Measurements from ENCODE around the gene NR2C2.

The NR2C2 gene

DNA sequence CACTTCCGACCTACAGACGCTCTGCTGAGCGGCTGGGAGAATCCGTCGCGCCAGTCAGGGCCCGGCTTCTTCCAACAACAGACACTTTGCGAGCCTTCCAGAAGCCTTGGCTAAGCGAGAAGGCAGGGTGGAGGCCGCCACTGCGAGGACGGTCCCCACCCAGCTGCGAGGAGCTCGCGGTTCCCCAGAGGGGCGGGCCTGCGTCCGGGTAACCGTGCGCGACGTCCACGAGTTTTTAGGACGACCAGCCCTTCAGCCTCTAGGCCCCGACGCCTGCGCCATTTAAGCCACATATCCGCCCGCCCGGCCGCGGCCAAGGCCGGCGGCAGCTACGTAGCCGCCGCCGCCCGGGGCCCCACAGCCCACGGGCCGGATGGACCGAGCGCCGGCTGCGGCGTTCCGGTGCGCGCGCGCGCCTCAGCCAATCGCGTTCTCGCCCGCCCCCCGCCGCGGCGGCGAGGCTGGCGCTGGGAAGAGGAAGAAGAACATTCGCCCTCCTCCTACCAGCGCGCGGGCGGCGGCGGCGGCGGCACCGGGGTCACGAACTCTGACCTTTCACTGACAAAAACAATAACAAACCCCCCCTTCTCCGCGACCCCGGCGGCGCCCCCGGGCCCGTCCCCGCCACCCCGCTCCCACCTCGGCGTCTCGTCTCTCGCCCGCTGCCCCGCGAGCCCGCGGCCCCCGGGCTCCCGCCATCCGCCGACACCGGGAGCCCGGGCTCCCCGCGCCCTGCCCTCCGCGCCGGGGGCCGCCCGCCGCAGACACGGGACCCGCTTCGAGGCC is at the start of gene NR2C2:
NR2C2 (plus strand) TSS at position 484 of the 786 bp plus-strand sequence. CDS start 56,332 bp downstream, outside the sequence.
- TF ChIP-seq ESRRG (CRISPR knock-in tag; IDR thresholded peaks at IDR 0.05) (no peak), ZNF8 (CRISPR knock-in tag; IDR thresholded peaks at IDR 0.05) (no peak), ISL1 (CRISPR knock-in tag; IDR thresholded peaks at IDR 0.05) (no peak), TCF4 (CRISPR knock-in tag; IDR thresholded peaks at IDR 0.05; ENCODE audit: borderline replicate concordance) (no peak), PPARA (CRISPR knock-in tag; IDR thresholded peaks at IDR 0.05; ENCODE audit: borderline replicate concordance) (no peak), GLIS3 (CRISPR knock-in tag; IDR thresholded peaks at IDR 0.05) (no peak), SNAI2 (CRISPR knock-in tag; IDR thresholded peaks at IDR 0.05) (no peak), ARNTL (CRISPR knock-in tag; IDR thresholded peaks at IDR 0.05; ENCODE audit: borderline replicate concordance, low read depth) (no peak), ZC3H10 (CRISPR knock-in tag; IDR thresholded peaks at IDR 0.05) (no peak)
- TF ChIP-seq, protein P1, sequence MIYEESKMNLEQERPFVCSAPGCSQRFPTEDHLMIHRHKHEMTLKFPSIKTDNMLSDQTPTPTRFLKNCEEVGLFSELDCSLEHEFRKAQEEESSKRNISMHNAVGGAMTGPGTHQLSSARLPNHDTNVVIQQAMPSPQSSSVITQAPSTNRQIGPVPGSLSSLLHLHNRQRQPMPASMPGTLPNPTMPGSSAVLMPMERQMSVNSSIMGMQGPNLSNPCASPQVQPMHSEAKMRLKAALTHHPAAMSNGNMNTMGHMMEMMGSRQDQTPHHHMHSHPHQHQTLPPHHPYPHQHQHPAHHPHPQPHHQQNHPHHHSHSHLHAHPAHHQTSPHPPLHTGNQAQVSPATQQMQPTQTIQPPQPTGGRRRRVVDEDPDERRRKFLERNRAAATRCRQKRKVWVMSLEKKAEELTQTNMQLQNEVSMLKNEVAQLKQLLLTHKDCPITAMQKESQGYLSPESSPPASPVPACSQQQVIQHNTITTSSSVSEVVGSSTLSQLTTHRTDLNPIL (CRISPR knock-in tag; IDR thresholded peaks at IDR 0.05; ENCODE audit: low read depth): no peak
- TF ChIP-seq, protein P2, sequence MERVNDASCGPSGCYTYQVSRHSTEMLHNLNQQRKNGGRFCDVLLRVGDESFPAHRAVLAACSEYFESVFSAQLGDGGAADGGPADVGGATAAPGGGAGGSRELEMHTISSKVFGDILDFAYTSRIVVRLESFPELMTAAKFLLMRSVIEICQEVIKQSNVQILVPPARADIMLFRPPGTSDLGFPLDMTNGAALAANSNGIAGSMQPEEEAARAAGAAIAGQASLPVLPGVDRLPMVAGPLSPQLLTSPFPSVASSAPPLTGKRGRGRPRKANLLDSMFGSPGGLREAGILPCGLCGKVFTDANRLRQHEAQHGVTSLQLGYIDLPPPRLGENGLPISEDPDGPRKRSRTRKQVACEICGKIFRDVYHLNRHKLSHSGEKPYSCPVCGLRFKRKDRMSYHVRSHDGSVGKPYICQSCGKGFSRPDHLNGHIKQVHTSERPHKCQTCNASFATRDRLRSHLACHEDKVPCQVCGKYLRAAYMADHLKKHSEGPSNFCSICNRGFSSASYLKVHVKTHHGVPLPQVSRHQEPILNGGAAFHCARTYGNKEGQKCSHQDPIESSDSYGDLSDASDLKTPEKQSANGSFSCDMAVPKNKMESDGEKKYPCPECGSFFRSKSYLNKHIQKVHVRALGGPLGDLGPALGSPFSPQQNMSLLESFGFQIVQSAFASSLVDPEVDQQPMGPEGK (CRISPR knock-in tag; IDR thresholded peaks at IDR 0.05; ENCODE audit: borderline replicate concordance): no peak
- peak; percentile 73 for ATAC-seq

DNA sequence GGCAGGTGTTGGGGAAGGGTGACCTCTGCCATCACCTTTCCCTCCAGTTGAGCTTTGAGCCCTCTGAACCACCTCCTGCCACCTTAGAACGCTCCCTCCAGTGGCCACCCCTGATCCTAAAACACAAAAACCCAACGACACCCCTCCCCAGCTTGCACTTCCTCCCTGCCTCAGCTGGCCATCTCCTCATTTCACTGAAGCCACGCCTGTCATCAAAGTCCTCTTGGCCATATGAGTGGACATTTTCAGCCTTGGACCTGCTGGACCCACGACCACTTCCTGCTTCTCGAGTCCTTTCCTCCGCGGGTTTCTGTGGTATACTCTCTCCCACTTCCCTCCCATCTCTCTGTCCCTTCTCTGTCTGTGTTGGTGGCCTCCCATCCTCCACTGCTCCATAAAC is 48.5 kb upstream of the NR2C2 start:
- no peak for TF ChIP-seq ESRRG (CRISPR knock-in tag; IDR thresholded peaks at IDR 0.05)
- no peak for TF ChIP-seq TCF4 (CRISPR knock-in tag; IDR thresholded peaks at IDR 0.05; ENCODE audit: borderline replicate concordance)
- TF ChIP-seq ZFP30 (CRISPR knock-in tag; IDR thresholded peaks at IDR 0.05): no peak
- TF ChIP-seq PPARA (CRISPR knock-in tag; IDR thresholded peaks at IDR 0.05; ENCODE audit: borderline replicate concordance): no peak
- TF ChIP-seq ZC3H10 (CRISPR knock-in tag; IDR thresholded peaks at IDR 0.05): no peak
- ATAC-seq: no peak

DNA sequence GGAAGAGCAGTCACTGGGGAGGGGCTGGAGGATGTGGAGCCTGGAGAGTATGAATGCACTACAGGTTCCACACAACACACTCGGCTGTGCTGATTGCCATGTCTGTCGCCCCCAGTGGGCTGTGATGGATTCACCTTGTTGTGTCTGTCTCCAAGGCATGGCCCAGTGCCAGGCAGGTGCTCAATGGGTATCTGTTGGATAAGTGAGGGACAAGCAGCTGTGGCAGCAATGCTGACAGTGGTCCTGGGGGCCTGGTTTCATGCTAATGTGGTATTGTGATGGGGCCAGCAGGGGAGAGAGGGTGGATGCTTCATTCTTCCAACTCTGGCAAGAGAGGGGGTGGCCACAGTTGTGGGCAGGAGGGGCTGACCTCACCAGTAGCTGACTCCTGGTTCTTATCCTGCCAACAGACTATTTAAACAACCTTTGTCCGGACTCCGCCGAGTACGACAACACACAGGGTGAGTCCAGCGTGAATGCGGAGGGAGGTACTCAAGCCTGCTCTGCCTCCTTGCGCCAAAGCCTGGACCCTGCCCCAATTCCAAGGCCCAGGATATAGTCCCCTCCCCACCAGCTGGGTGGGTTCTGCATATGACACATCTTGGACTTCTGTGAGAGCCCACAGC is 47.3 kb upstream of the NR2C2 start:
- TF ChIP-seq ZNF565 (CRISPR knock-in tag; conservative IDR thresholded peaks at IDR 0.05; ENCODE audit: low read depth): no peak
- no peak for TF ChIP-seq ZFP3 (CRISPR knock-in tag; IDR thresholded peaks at IDR 0.05)
- no peak for TF ChIP-seq BACH2 (CRISPR knock-in tag; IDR thresholded peaks at IDR 0.05; ENCODE audit: borderline replicate concordance)
- no peak for TF ChIP-seq ESRRG (CRISPR knock-in tag; IDR thresholded peaks at IDR 0.05)
- no peak for TF ChIP-seq TCF4 (CRISPR knock-in tag; IDR thresholded peaks at IDR 0.05; ENCODE audit: borderline replicate concordance)
- TF ChIP-seq OSR1 (CRISPR knock-in tag; IDR thresholded peaks at IDR 0.05): no peak
- TF ChIP-seq, protein P2 (CRISPR knock-in tag; IDR thresholded peaks at IDR 0.05; ENCODE audit: borderline replicate concordance): no peak
- TF ChIP-seq, protein P3, sequence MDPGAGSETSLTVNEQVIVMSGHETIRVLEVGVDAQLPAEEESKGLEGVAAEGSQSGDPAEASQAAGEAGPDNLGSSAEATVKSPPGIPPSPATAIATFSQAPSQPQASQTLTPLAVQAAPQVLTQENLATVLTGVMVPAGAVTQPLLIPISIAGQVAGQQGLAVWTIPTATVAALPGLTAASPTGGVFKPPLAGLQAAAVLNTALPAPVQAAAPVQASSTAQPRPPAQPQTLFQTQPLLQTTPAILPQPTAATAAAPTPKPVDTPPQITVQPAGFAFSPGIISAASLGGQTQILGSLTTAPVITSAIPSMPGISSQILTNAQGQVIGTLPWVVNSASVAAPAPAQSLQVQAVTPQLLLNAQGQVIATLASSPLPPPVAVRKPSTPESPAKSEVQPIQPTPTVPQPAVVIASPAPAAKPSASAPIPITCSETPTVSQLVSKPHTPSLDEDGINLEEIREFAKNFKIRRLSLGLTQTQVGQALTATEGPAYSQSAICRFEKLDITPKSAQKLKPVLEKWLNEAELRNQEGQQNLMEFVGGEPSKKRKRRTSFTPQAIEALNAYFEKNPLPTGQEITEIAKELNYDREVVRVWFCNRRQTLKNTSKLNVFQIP (CRISPR knock-in tag; IDR thresholded peaks at IDR 0.05; ENCODE audit: borderline replicate concordance, low read depth): no peak
- TF ChIP-seq, protein P4, sequence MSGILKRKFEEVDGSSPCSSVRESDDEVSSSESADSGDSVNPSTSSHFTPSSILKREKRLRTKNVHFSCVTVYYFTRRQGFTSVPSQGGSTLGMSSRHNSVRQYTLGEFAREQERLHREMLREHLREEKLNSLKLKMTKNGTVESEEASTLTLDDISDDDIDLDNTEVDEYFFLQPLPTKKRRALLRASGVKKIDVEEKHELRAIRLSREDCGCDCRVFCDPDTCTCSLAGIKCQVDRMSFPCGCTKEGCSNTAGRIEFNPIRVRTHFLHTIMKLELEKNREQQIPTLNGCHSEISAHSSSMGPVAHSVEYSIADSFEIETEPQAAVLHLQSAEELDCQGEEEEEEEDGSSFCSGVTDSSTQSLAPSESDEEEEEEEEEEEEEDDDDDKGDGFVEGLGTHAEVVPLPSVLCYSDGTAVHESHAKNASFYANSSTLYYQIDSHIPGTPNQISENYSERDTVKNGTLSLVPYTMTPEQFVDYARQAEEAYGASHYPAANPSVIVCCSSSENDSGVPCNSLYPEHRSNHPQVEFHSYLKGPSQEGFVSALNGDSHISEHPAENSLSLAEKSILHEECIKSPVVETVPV (CRISPR knock-in tag; IDR thresholded peaks at IDR 0.05): no peak
- no peak for TF ChIP-seq ZC3H10 (CRISPR knock-in tag; IDR thresholded peaks at IDR 0.05)
- TF ChIP-seq PPARA (CRISPR knock-in tag; IDR thresholded peaks at IDR 0.05; ENCODE audit: borderline replicate concordance): no peak
- no peak for TF ChIP-seq TOX (CRISPR knock-in tag; IDR thresholded peaks at IDR 0.05; ENCODE audit: borderline replicate concordance)
- TF ChIP-seq GLIS3 (CRISPR knock-in tag; IDR thresholded peaks at IDR 0.05): no peak
- ATAC-seq: no peak
